ENCODE results near the gene EDEM3. TPM values are rescaled to one million over a fixed set of nuclear protein-coding genes. Genes with fewer than 3 reads are reported as not detected.
"Not testable (repeated sequence)": the region's sequence is repeated elsewhere in the genome, so short reads cannot be mapped to it uniquely, and the experiment has no call there.

Gene EDEM3
- total and polyA plus RNA-seq, 12 donors: 7.8 to 26.8 (median 17.8) TPM

DNA sequence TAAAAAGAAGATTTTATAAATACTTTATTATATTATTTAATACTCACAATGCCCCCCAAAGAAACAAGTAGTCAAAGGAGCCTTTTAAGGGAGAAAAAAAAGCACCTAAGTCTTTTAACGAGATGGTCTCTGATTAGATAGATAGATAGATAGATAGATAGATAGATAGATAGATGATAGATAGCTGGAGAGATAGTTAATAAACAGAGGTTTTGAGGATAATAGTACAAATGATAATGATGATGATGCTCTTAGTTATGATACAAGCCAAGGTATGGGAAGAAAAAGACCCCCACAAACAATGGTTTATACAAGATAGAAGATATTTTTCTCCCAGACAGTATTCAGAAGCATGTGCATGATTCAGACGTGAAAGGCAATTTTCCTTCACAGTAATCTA, 14.6 kb upstream of the EDEM3 start:
- no peak overlapping the region for H3K27ac ChIP-seq

DNA sequence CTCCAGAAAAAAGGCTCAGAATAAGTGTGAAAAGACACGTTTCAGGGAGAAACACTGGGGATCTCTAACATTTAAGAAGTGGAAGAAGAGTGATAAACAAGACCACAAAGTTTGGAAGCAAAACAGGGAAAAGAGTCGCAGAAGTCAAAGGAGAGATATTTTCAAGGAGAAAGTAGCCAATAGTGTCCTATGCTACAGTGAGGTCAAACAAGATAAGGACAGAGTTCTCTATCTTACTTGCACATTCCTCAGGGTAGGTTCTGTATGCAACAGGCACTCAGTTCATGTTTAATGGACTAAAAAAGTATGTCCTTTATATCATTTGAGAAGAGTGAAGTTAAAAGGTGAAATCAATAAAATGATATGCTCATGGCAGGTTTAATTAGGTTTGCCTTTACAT, 13.8 kb upstream of the EDEM3 start:
- ATAC-seq: no peak

More for the DNA sequence above, 14.6 kb upstream of the EDEM3 start:
- intact Hi-C loops (cut with DNase I): no loop called here
- no peaks in the 10 kb centered on the region for H3K4me1 ChIP-seq
- DNase-seq (no peak), ATAC-seq (no peak)
- no peaks in the 10 kb centered on the region for H3K27me3 ChIP-seq
- H3K9me3 ChIP-seq: no peaks in the 10 kb centered on the region
- no peaks in the 10 kb centered on the region for H3K36me3 ChIP-seq
- WGBS, 2 donors: 46 to 81% methylated on average over 2 of the region's 2 CpGs
- no peak overlapping the region for H3K4me3 ChIP-seq
- TF ChIP-seq, protein P1, sequence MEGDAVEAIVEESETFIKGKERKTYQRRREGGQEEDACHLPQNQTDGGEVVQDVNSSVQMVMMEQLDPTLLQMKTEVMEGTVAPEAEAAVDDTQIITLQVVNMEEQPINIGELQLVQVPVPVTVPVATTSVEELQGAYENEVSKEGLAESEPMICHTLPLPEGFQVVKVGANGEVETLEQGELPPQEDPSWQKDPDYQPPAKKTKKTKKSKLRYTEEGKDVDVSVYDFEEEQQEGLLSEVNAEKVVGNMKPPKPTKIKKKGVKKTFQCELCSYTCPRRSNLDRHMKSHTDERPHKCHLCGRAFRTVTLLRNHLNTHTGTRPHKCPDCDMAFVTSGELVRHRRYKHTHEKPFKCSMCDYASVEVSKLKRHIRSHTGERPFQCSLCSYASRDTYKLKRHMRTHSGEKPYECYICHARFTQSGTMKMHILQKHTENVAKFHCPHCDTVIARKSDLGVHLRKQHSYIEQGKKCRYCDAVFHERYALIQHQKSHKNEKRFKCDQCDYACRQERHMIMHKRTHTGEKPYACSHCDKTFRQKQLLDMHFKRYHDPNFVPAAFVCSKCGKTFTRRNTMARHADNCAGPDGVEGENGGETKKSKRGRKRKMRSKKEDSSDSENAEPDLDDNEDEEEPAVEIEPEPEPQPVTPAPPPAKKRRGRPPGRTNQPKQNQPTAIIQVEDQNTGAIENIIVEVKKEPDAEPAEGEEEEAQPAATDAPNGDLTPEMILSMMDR (IDR thresholded peaks at IDR 0.05): no peak

DNA sequence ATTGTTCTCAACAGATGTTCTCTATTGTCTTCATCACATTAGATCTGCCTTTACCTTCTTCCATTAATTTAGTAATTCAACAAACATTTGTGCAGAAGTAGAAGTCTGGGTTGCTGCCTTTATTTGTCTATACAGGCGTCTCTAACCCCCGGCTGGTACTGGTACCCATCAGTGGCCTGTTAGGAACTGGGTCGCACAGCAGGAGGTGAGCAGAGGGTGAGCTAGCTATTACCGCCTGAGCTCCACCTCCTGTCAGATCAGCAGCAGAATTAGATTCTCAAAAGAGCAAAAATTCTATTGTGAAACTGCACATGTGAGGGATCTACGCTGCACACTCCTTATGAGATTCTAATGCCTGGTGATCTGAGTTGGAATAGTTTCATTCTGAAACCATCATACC, 12.9 kb upstream of the EDEM3 start:
- ATAC-seq (no peak), DNase-seq (no peak)
- Histone ChIP-seq H3K9me3 (no peaks in the 10 kb centered on the region), H3K27ac (no peak overlapping the region), H3K4me3 (no peak overlapping the region), H3K36me3 (no peaks in the 10 kb centered on the region), H3K4me1 (no peaks in the 10 kb centered on the region), H3K27me3 (no peaks in the 10 kb centered on the region)
- intact Hi-C loops (cut with DNase I): no loop called here
- WGBS, 2 donors: 93 to 94% methylated on average over 5 of the region's 5 CpGs
- TF ChIP-seq, protein P1 (IDR thresholded peaks at IDR 0.05): no peak

More for the DNA sequence above, 13.8 kb upstream of the EDEM3 start:
- TF ChIP-seq, protein P1 (IDR thresholded peaks at IDR 0.05): no peak
- 63 to 69% methylated on average over 2 of the region's 2 CpGs for WGBS, 2 donors
- no peaks in the 10 kb centered on the region for H3K4me1 ChIP-seq
- H3K36me3 ChIP-seq: no peaks in the 10 kb centered on the region
- no peak overlapping the region for H3K27ac ChIP-seq
- intact Hi-C loops (cut with DNase I): no loop called here
- H3K9me3 ChIP-seq: no peaks in the 10 kb centered on the region
- H3K4me3 ChIP-seq: no peak overlapping the region
- H3K27me3 ChIP-seq: no peaks in the 10 kb centered on the region
- no peak for DNase-seq

DNA sequence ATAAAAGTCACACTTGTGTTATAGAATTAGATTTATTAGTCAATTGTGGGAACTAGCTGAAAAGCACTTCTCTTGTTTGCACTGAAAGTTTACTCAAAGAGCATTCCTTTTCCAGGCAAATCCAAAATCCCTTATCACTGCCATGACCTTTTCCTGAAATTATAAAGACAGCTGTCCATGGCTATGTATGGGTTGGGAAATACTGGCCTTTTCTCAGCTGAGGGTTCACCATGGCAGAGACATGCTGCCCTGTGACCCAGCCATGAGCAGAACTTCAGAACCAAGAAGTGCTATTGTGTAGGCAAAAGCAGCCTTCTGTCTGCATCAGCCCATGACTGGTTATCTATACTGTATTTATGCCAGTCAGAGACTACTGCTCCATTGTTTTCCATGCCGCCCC, 9.8 kb upstream of the EDEM3 start:
- ATAC-seq: no peak
- no peak for DNase-seq
- no peaks in the 10 kb centered on the region for H3K4me1 ChIP-seq
- no peaks in the 10 kb centered on the region for H3K27me3 ChIP-seq
- no peak overlapping the region for H3K4me3 ChIP-seq
- 93 to 97% methylated on average over 1 of the region's 1 CpG for WGBS, 2 donors
- H3K9me3 ChIP-seq: no peaks in the 10 kb centered on the region
- no peak overlapping the region for H3K27ac ChIP-seq
- intact Hi-C loops (cut with DNase I): no loop called here
- TF ChIP-seq, protein P1 (IDR thresholded peaks at IDR 0.05): no peak
- H3K36me3 ChIP-seq: no peaks in the 10 kb centered on the region

DNA sequence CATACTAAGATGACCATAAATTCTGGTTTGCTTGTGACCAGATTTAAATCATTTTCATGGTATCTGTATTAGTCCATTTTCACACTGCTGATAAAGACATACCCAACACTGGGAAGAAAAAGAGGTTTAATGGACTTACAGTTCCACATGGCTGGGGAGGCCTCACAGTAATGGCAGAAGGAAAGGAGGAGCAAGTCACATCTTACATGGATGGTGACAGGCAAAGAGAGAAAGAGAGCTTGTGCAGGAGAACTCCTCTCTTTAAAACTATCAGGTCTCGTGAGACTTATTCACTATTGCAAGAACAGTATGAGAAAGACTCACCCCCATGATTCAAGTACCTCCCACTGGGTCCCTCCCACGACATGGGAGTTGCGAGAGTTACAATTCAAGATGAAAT, 8.9 kb upstream of the EDEM3 start:
- intact Hi-C loops (cut with DNase I): not testable (repeated sequence)
- 96 to 97% methylated on average over 3 of the region's 3 CpGs for WGBS, 2 donors

More for the DNA sequence above, 8.9 kb upstream of the EDEM3 start:
- not testable (repeated sequence) for ATAC-seq, H3K9me3 ChIP-seq, H3K27ac ChIP-seq, H3K36me3 ChIP-seq, H3K4me1 ChIP-seq, DNase-seq, H3K4me3 ChIP-seq, H3K27me3 ChIP-seq
